Tibial artery (tissue), 4 donors: ENCODE results near the gene NRXN3.

Experiments used
- DNase-seq, 2 donors: peaks; one replicate each; pipeline ENCODE4 v3.0.0-alpha.2; 2019
- H3K27ac ChIP-seq, 2 donors: fragments of 200-600 bp; sonication (generic) in 1 of 2; 1 replicate in 1 of 2; 2 replicates in 1 of 2; pipeline ENCODE4 v1.5.1; 2018 to 2019; ENCODE audit warnings: mild to moderate bottlenecking in 1 of 2
- H3K27me3 ChIP-seq, 2 donors: fragments of 200-600 bp; sonication (generic) in 1 of 2; one replicate each; pipeline versions ENCODE4 v1.5.1 to v1.6.0; 2016 to 2019
- H3K36me3 ChIP-seq, 3 donors: fragments of 200-600 bp; sonication (generic) in 2 of 3; one replicate each; pipeline ENCODE4 v1.5.1; 2016 to 2019; ENCODE audit warnings: mild to moderate bottlenecking in 2 of 3
- H3K4me1 ChIP-seq, 4 donors: fragments of 200-600 bp; sonication (generic) in 2 of 4; 1 replicate in 3 of 4; 2 replicates in 1 of 4; pipeline ENCODE4 v1.5.1; 2016 to 2019
- H3K4me3 ChIP-seq, 2 donors: fragments of 200-600 bp; sonication (generic) in 1 of 2; 1 replicate in 1 of 2; 2 replicates in 1 of 2; pipeline ENCODE4 v1.5.1; 2018 to 2019; ENCODE audit warnings: mild to moderate bottlenecking in 2 of 2
- H3K9me3 ChIP-seq, 3 donors: fragments of 200-600 bp; sonication (generic) in 1 of 3; one replicate each; pipeline ENCODE4 v1.5.1; 2016 to 2019
- intact Hi-C: fragments of 100-400 bp; cut with DNase I; formaldehyde crosslinking; loops from one replicate; pipeline ENCODE4 v1.15.0; 2023; ENCODE audit warnings: low total_unique reads
- TF ChIP-seq, protein P1 (sequence below), 2 experiments: fragments of 200-600 bp in 1 of 2; fragments of 450-650 bp in 1 of 2; IDR thresholded peaks; one replicate each; pipeline ENCODE4 v1.5.1; 2017 to 2019; ENCODE audit warnings: antibody characterized with exemption in 2 of 2, mild to moderate bottlenecking in 1 of 2, moderate library complexity in 1 of 2

The NRXN3 gene

DNA sequence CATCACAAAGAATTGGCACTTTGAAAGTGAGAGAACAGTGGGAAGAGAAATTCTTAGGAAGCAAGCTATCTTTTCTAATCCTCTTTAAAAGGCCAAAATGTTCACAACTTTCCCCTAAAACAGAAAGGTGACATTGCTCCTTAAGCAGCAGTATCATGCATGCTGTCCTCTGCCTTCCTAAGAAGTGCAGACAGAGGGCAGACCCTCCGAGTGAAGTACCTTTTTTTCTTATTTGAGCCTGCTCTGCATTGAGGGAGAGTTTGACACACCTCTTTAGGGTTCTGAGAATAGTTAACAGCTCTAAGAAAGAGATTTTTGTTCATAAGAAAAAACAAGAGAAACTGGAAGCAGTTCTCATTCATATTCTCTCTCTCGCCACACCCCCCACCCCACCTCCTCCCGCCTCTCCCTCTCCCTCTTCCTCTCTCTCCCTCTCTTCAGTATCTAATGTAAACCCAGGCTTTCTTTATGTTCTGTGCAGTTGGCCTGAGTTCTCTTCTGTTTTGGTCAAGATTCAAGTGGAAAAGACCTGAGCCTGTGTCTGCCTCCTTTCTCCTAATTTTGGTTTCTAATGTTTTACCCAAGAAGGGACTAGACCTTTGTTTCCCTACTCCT is 1332.1 kb downstream of the NRXN3 start:
- Histone ChIP-seq H3K4me1 (no peaks in the 10 kb centered on the region), H3K4me3 (no peak overlapping the region), H3K27ac (no peak overlapping the region), H3K9me3 (no peaks in the 10 kb centered on the region), H3K27me3 (no peaks in the 10 kb centered on the region), H3K36me3 (no peaks in the 10 kb centered on the region)
- intact Hi-C loops, result no loop called here
- DNase-seq, result no peak
- TF ChIP-seq, protein P1, sequence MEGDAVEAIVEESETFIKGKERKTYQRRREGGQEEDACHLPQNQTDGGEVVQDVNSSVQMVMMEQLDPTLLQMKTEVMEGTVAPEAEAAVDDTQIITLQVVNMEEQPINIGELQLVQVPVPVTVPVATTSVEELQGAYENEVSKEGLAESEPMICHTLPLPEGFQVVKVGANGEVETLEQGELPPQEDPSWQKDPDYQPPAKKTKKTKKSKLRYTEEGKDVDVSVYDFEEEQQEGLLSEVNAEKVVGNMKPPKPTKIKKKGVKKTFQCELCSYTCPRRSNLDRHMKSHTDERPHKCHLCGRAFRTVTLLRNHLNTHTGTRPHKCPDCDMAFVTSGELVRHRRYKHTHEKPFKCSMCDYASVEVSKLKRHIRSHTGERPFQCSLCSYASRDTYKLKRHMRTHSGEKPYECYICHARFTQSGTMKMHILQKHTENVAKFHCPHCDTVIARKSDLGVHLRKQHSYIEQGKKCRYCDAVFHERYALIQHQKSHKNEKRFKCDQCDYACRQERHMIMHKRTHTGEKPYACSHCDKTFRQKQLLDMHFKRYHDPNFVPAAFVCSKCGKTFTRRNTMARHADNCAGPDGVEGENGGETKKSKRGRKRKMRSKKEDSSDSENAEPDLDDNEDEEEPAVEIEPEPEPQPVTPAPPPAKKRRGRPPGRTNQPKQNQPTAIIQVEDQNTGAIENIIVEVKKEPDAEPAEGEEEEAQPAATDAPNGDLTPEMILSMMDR (IDR thresholded peaks at IDR 0.05), result no peak

DNA sequence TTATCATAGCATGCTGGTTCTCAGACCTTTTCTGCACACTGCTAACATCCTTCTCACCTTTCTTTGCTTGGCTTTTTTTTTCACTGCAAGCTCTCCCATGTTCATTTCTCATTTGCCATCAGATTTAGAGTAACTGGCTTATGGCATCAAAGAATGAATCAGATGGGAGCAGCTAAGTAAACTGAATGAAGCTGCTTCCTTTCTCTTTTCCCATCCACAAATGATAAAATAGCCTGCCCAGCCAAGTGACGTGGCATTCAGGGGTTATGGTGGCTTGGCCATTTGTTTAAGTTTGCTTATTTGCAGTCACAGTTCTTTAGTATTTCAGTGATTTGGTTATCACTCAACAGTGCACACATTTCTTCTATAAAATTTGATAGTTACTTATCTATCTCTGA is 1332.6 kb downstream of the NRXN3 start:
- DNase-seq, result no peak
- no peaks in the 10 kb centered on the region for H3K36me3 ChIP-seq
- no peaks in the 10 kb centered on the region for H3K27me3 ChIP-seq
- intact Hi-C loops, result no loop called here
- no peaks in the 10 kb centered on the region for H3K4me1 ChIP-seq
- H3K9me3 ChIP-seq, result no peaks in the 10 kb centered on the region
- H3K27ac ChIP-seq, result no peak overlapping the region
- no peak overlapping the region for H3K4me3 ChIP-seq
- TF ChIP-seq, protein P1 (IDR thresholded peaks at IDR 0.05), result no peak

DNA sequence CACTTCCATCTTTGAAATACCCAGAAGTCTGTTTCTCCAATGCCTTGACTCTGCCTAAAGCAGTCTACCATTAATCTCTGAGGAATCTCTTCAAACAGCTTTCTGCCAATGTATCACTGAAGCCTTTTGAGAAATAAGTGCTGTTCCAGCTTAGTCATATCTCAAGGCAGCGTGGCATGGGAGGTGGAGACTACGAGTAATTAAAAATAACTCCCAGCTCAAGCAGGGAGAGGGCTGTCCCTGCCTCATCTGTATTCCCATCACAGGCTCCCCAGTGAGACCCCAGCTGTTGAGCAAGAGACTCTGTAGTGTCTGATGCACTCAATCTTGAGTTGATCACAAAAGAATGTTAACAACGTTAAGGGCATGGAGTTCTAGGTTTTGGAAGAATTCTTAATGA is 1340.5 kb downstream of the NRXN3 start:
- no peaks in the 10 kb centered on the region for H3K4me1 ChIP-seq
- DNase-seq, result no peak
- H3K4me3 ChIP-seq, result no peak overlapping the region
- H3K36me3 ChIP-seq, result no peaks in the 10 kb centered on the region
- intact Hi-C loops, result no loop called here
- TF ChIP-seq, protein P1 (IDR thresholded peaks at IDR 0.05), result no peak
- H3K27ac ChIP-seq, result no peak overlapping the region
- H3K27me3 ChIP-seq, result no peaks in the 10 kb centered on the region
- H3K9me3 ChIP-seq, result no peaks in the 10 kb centered on the region

DNA sequence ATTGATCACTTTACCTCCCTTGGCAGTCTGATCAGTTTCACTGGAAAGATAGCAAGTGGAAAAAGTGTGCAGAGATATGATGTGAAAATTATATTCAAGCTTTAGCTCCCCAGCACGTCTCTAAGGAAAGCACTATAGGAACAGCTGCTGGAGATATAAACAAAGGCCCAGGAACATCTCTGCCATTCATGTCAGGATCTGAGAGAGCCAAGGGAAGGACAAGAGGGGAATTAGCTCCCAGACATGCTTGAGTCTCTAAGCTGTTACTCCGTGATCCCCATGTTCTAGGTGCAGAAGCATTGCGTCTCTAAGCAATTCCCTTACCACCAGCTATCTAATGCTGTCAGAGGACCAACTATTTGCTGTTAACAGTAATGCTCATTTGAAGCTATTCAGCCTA is 1341.0 kb downstream of the NRXN3 start:
- Histone ChIP-seq H3K36me3 (no peaks in the 10 kb centered on the region), H3K27me3 (no peaks in the 10 kb centered on the region), H3K4me1 (no peaks in the 10 kb centered on the region), H3K27ac (no peak overlapping the region), H3K9me3 (no peaks in the 10 kb centered on the region), H3K4me3 (no peak overlapping the region)
- intact Hi-C loops, result no loop called here
- TF ChIP-seq, protein P1 (IDR thresholded peaks at IDR 0.05), result no peak
- no peak for DNase-seq

DNA sequence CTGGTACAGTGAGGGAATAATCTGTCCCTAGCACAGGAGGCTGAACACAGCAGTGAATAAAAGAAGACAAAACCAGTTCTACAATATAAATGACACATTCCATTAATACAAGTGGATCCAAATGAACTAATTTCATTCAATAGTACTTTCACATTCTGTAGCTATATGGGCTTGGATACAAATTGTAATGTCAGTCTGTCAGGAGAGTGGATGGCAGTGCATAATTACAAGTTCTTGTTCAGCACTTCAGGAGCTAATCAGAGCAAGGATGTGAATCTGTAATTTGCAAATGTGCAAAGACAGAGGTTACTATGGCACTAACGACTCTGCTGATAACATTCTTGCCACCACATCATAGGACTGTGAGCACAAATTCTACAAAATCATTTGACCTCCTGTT is 1343.3 kb downstream of the NRXN3 start:
- Histone ChIP-seq H3K9me3 (no peaks in the 10 kb centered on the region), H3K4me1 (no peaks in the 10 kb centered on the region), H3K4me3 (no peak overlapping the region), H3K36me3 (no peaks in the 10 kb centered on the region), H3K27ac (no peak overlapping the region), H3K27me3 (no peaks in the 10 kb centered on the region)
- DNase-seq, result no peak
- TF ChIP-seq, protein P1 (IDR thresholded peaks at IDR 0.05), result no peak
- intact Hi-C loops, result no loop called here

DNA sequence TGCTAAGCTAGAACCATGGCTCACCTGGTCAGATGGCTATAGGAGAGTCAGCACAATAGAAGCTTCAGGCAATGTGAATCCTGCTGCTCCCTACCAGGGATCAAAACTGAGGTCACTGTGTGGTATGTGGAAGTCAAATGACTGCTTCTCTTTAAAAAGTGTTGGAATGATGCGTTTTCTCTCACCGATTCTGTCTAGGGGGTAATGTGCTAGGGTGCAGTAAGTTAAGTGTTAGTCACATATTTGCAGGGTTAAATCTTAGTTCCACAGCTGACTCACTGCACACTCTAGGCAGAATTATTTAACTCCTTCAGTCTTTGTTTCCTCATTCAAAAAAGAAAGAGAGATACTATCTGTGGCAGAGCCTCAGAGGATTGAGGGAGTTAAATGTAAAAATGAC is 1344.5 kb downstream of the NRXN3 start:
- Histone ChIP-seq H3K36me3 (no peaks in the 10 kb centered on the region), H3K4me1 (no peaks in the 10 kb centered on the region), H3K4me3 (no peak overlapping the region), H3K27me3 (no peaks in the 10 kb centered on the region), H3K27ac (no peak overlapping the region), H3K9me3 (no peaks in the 10 kb centered on the region)
- intact Hi-C loops, result no loop called here
- no peak for DNase-seq
- TF ChIP-seq, protein P1 (IDR thresholded peaks at IDR 0.05), result no peak
